ENCODE results near the gene IFNL3. TPM values are rescaled to one million over a fixed set of nuclear protein-coding genes. Genes with fewer than 3 reads are reported as not detected.

IFNL3 gene
- total RNA-seq, 4 donors from 2014 or later: not detected

DNA sequence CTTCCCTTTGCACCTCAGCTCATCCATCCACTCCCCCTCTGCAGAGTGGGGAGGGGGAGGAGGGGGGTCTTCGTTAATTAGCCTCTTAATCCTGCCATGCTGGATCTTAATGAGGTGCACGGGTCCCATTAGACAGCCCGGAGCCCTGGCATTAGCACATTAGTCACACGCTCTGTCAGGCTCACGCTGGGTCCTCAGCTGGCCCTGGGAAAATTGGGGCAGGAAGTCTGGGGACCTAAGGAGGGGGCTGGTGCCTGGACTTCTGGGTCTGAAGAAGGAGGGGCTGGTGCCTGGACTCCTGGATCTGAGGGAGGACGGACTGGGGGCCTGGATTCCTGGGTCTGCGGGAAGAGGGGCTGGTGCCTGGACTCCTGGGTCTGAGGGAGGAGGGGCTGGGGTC, 48.5 kb downstream of the IFNL3 start:
- TF ChIP-seq POLR2A (IDR thresholded peaks at IDR 0.05; ENCODE audit: low read depth) (no peak), POLR2AphosphoS5 (IDR thresholded peaks at IDR 0.05) (no peak), EP300 (IDR thresholded peaks at IDR 0.05) (no peak)
- TF ChIP-seq, protein P1, sequence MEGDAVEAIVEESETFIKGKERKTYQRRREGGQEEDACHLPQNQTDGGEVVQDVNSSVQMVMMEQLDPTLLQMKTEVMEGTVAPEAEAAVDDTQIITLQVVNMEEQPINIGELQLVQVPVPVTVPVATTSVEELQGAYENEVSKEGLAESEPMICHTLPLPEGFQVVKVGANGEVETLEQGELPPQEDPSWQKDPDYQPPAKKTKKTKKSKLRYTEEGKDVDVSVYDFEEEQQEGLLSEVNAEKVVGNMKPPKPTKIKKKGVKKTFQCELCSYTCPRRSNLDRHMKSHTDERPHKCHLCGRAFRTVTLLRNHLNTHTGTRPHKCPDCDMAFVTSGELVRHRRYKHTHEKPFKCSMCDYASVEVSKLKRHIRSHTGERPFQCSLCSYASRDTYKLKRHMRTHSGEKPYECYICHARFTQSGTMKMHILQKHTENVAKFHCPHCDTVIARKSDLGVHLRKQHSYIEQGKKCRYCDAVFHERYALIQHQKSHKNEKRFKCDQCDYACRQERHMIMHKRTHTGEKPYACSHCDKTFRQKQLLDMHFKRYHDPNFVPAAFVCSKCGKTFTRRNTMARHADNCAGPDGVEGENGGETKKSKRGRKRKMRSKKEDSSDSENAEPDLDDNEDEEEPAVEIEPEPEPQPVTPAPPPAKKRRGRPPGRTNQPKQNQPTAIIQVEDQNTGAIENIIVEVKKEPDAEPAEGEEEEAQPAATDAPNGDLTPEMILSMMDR (IDR thresholded peaks at IDR 0.05): no peak
- no peak for DNase-seq (ENCODE audit: extremely low spot score)
- no peaks in the 10 kb centered on the region for H3K9me3 ChIP-seq
- H3K27ac ChIP-seq (replicated peaks in 1 of 4): no peak overlapping the region
- peaks cover 4 to 10% (median 9%) of the 10 kb centered on the region in 4 donors for H3K4me1 ChIP-seq
- intact Hi-C loops (cut with DNase I): no loop called here
- peaks cover 0 to 72% (median 31%) of the 10 kb centered on the region in 4 donors for H3K27me3 ChIP-seq
- no peak overlapping the region for H3K4me3 ChIP-seq
- no peaks in the 10 kb centered on the region for H3K36me3 ChIP-seq
- WGBS: 16% methylated on average over 7 of the region's 7 CpGs

DNA sequence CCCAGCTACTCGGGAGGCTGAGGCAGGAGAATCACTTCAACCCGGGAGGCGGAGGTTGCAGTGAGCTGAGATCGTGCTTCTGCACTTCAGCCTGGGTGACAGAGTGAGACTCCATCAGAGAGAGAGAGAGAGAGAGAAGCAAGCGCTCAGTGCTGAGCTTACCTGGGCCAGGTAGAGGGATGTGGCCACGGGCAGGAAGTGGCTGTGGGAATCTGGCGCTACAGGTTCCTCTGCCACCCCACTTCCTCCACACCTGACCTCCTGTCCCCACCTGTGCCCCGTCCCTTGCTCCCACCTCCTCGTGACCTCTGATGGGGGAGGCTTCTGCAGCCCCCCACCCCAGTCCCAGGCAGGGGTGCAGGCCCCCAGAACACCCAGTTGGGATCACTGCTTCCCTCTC, 49.1 kb downstream of the IFNL3 start:
- no peak for TF ChIP-seq EP300 (IDR thresholded peaks at IDR 0.05)
- TF ChIP-seq, protein P1 (IDR thresholded peaks at IDR 0.05): no peak
- TF ChIP-seq POLR2AphosphoS5 (IDR thresholded peaks at IDR 0.05): no peak
- TF ChIP-seq POLR2A (IDR thresholded peaks at IDR 0.05; ENCODE audit: low read depth): no peak
- WGBS: 61% methylated on average over 7 of the region's 9 CpGs
- no peaks in the 10 kb centered on the region for H3K36me3 ChIP-seq
- no peak for DNase-seq (ENCODE audit: extremely low spot score)
- intact Hi-C loops (cut with DNase I): no loop called here
- H3K4me1 ChIP-seq: peaks cover 4 to 10% (median 9%) of the 10 kb centered on the region in 4 donors
- H3K27ac ChIP-seq (replicated peaks in 1 of 4): no peak overlapping the region
- H3K27me3 ChIP-seq: peaks cover 0 to 67% (median 31%) of the 10 kb centered on the region in 4 donors
- H3K9me3 ChIP-seq: no peaks in the 10 kb centered on the region
- no peak overlapping the region for H3K4me3 ChIP-seq

DNA sequence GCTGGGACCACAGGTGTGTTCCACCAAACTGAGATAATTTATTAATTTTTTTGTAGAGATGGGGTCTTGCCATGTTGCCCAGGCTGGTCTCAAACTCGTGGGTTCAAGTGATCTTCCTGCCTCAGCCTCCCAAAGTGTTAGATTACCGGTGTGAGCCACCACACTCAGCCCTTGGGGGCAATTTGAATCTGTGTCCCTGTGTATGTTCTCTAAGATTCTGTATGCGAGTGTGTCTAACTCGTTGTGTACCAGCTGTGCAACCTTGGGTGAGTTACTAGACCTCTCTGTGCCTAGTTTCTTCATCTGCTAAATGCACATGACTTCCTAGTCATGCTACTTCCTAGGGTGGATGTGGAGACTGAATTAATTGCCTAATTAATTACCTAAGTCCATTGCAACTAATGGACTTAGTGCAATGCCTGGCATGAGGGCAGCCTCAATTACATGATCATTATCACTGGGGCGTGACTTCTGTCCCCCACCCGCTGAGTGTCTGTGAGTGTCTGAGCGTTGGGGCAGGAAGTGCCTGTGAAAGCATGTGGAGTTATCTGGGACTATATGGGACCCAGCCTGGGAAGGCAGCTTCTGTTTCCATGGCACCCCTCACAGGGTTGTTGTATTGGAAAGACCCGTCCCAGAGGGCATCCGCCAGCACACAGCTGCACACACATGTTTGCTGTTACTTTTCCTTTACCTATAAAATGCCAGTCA, 49.8 kb downstream of the IFNL3 start:
- no peak overlapping the region for H3K4me3 ChIP-seq
- DNase-seq (ENCODE audit: extremely low spot score): no peak
- no peak for TF ChIP-seq EP300 (IDR thresholded peaks at IDR 0.05)
- no peak for TF ChIP-seq POLR2AphosphoS5 (IDR thresholded peaks at IDR 0.05)
- TF ChIP-seq POLR2A (IDR thresholded peaks at IDR 0.05; ENCODE audit: low read depth): no peak
- TF ChIP-seq, protein P1 (IDR thresholded peaks at IDR 0.05): no peak
- H3K36me3 ChIP-seq: no peaks in the 10 kb centered on the region
- H3K27me3 ChIP-seq: peaks cover 0 to 59% (median 31%) of the 10 kb centered on the region in 4 donors
- WGBS: 61% methylated on average over 7 of the region's 9 CpGs
- H3K4me1 ChIP-seq: peaks cover 4 to 10% (median 9%) of the 10 kb centered on the region in 4 donors
- intact Hi-C loops (cut with DNase I): no loop called here
- H3K9me3 ChIP-seq: no peaks in the 10 kb centered on the region
- no peak overlapping the region for H3K27ac ChIP-seq (replicated peaks in 1 of 4)

DNA sequence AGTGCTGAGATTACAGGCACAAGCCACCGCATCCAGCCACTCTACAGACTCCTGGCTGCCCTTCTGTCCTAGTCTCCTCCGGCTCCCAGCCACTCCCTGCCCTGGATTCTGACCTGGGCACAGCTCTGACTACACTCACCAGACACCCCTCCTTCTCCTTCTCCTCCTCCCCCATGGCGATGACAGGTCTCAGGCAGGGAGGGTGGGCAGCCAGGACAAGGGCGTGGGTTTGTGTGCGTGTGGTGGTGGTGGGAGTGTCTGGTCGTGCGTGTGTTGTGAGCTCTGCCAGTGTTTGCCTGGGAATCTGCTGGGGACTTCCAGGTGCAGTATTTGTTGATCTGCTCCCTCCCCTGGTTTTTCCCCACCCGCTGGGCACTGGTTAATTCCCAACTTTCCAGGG, 51.0 kb downstream of the IFNL3 start:
- no peak overlapping the region for H3K27ac ChIP-seq (replicated peaks in 1 of 4)
- TF ChIP-seq POLR2AphosphoS5 (IDR thresholded peaks at IDR 0.05) (no peak), POLR2A (IDR thresholded peaks at IDR 0.05; ENCODE audit: low read depth) (no peak), EP300 (IDR thresholded peaks at IDR 0.05) (no peak)
- TF ChIP-seq, protein P1 (IDR thresholded peaks at IDR 0.05): no peak
- WGBS: 34% methylated on average over 8 of the region's 8 CpGs
- no peaks in the 10 kb centered on the region for H3K9me3 ChIP-seq
- H3K27me3 ChIP-seq: peaks cover 0 to 54% (median 31%) of the 10 kb centered on the region in 4 donors
- H3K4me3 ChIP-seq: no peak overlapping the region
- DNase-seq (ENCODE audit: extremely low spot score): no peak
- intact Hi-C loops (cut with DNase I): no loop called here
- H3K36me3 ChIP-seq: no peaks in the 10 kb centered on the region
- H3K4me1 ChIP-seq: peaks cover 4 to 8% (median 6%) of the 10 kb centered on the region in 4 donors

Other genes starting within 250 kb of the IFNL3 start
- 10 to 100 TPM in 2 of 4 donors, 1 to 10 TPM in 1, under 1 TPM in 1; 0.83 to 14.1 (median 7.6) TPM for gene FBXO27, start 212.5 kb downstream of the IFNL3 start, total RNA-seq
- not detected for gene ACP7, start 160.6 kb downstream of the IFNL3 start, total RNA-seq
- gene PAK4, start 119.2 kb downstream of the IFNL3 start, total RNA-seq: 10 to 100 TPM in 2 of 4 donors, 1 to 10 TPM in 2; 8.3 to 18.4 (median 11.0) TPM
- gene NCCRP1, start 48.0 kb downstream of the IFNL3 start, total RNA-seq: under 1 TPM in 3 of 4 donors, not detected in 1; 0.17 to 0.42 (median 0.39) TPM
- gene SYCN, start 40.7 kb downstream of the IFNL3 start, total RNA-seq: not detected
- gene IFNL4, start 3.9 kb upstream of the IFNL3 start, total RNA-seq: not detected
- not detected for gene IFNL2, start 23.4 kb upstream of the IFNL3 start, total RNA-seq
- not detected for gene IFNL1, start 51.4 kb upstream of the IFNL3 start, total RNA-seq
- 1 to 10 TPM in 2 of 4 donors, under 1 TPM in 2; 0.50 to 2.5 (median 1.4) TPM for gene LRFN1, start 75.9 kb upstream of the IFNL3 start, total RNA-seq
- 10 to 100 TPM in 2 of 4 donors, 1 to 10 TPM in 2; 4.2 to 26.2 (median 12.0) TPM for gene GMFG, start 91.0 kb upstream of the IFNL3 start, total RNA-seq
- gene SAMD4B, start 97.4 kb upstream of the IFNL3 start, total RNA-seq: 100 to 1,000 TPM in 2 of 4 donors, 10 to 100 TPM in 2; 59.8 to 138 (median 104) TPM
- gene PAF1, start 146.1 kb upstream of the IFNL3 start, total RNA-seq: 10 to 100 TPM; 31.6 to 47.2 (median 41.5) TPM
- gene MED29, start 146.4 kb upstream of the IFNL3 start, total RNA-seq: 10 to 100 TPM; 24.9 to 58.0 (median 38.3) TPM
- gene ZFP36, start 161.8 kb upstream of the IFNL3 start, total RNA-seq: 100 to 1,000 TPM; 135 to 577 (median 196) TPM
- 10 to 100 TPM; 16.7 to 38.4 (median 22.2) TPM for gene PLEKHG2, start 167.7 kb upstream of the IFNL3 start, total RNA-seq
- 1,000 to 10,000 TPM; 1,316 to 2,441 (median 1,971) TPM for gene RPS16, start 190.9 kb upstream of the IFNL3 start, total RNA-seq
- gene SUPT5H, start 200.6 kb upstream of the IFNL3 start, total RNA-seq: 100 to 1,000 TPM in 1 of 4 donors, 10 to 100 TPM in 3; 87.6 to 101 (median 91.5) TPM
- 10 to 100 TPM; 36.1 to 58.0 (median 51.3) TPM for gene TIMM50, start 235.8 kb upstream of the IFNL3 start, total RNA-seq

Data from esophagus muscularis mucosa (tissue), 4 donors.